Measurements from ENCODE around the gene SLC66A2. TPM values are rescaled to one million over a fixed set of nuclear protein-coding genes. Genes with fewer than 3 reads are reported as not detected.
"Not testable (repeated sequence)": the region's sequence is repeated elsewhere in the genome, so short reads cannot be mapped to it uniquely, and the experiment has no call there.

Gene SLC66A2
- total and polyA plus RNA-seq, 3 experiments from 2014 or later: 18.3 to 31.7 (median 29.9) TPM

- H3K27me3 ChIP-seq (ENCODE audit: insufficient read depth, low read length, poor library complexity, severe bottlenecking): no peaks in the 10 kb centered on the region
- Mint-ChIP-seq H3K4me1 (peaks cover 27 to 40% (median 34%) of the 10 kb centered on the region in 3 donors), H3K27me3 (peaks cover 0 to 7% of the 10 kb centered on the region in 2 donors), H3K36me3 (peaks cover 0 to 3% (median 0%) of the 10 kb centered on the region in 3 donors), H3K27ac (peak overlapping the region in 2 of 8 donors; percentile 36 to 94), H3K4me3 (peak overlapping the region in 1 of 7 donors; percentile 3), H3K9me3 (no peaks in the 10 kb centered on the region)
- no peak overlapping the region for H3K27ac ChIP-seq (ENCODE audit: low read depth, low read length)
- no peak for DNase-seq
- ChIA-PET POLR2A (interaction anchor here (1.1 kb wide), 1 partner anchor 10 kb away, joined by 5 read pairs; the partner anchor contains the start of gene SLC66A2), CTCF (interaction anchor here (1.3 to 1.6 kb wide), 3 partner anchors 10 to 196 kb away, joined by 3 to 4 read pairs (median 4); partner anchors contain the start of gene SLC66A2)
- H3K4me3 ChIP-seq (ENCODE audit: low read length): no peak overlapping the region
- H3K4me1 ChIP-seq (ENCODE audit: insufficient read depth, low read length): peaks cover 35% of the 10 kb centered on the region
- H3K36me3 ChIP-seq (ENCODE audit: insufficient read depth, low read length): no peaks in the 10 kb centered on the region
- H3K9me3 ChIP-seq (ENCODE audit: low read length): no peaks in the 10 kb centered on the region
Measured at GRCh38 chr18:79961527-79962291, 10.3 kb upstream of the SLC66A2 start.

GRCh38 chr18:79960921-79961526 is 9.6 kb upstream of the SLC66A2 start:
- Histone ChIP-seq H3K27ac (ENCODE audit: low read depth, low read length) (no peak overlapping the region), H3K4me3 (ENCODE audit: low read length) (no peak overlapping the region), H3K27me3 (ENCODE audit: insufficient read depth, low read length, poor library complexity, severe bottlenecking) (no peaks in the 10 kb centered on the region), H3K36me3 (ENCODE audit: insufficient read depth, low read length) (no peaks in the 10 kb centered on the region), H3K4me1 (ENCODE audit: insufficient read depth, low read length) (peaks cover 35% of the 10 kb centered on the region), H3K9me3 (ENCODE audit: low read length) (no peaks in the 10 kb centered on the region)
- CTCF ChIA-PET: interaction anchor here (1.3 to 1.6 kb wide), 3 partner anchors 9 to 197 kb away, joined by 3 to 4 read pairs (median 4); partner anchors contain the start of gene SLC66A2
- no peak for DNase-seq
- Mint-ChIP-seq H3K9me3 (no peaks in the 10 kb centered on the region), H3K27ac (peak overlapping the region in 2 of 8 donors; percentile 36 to 53), H3K4me3 (peak overlapping the region in 3 of 7 donors; percentile 3 to 65 (median 56)), H3K27me3 (peaks cover 0 to 7% of the 10 kb centered on the region in 2 donors), H3K4me1 (peaks cover 27 to 40% (median 34%) of the 10 kb centered on the region in 3 donors), H3K36me3 (peaks cover 0 to 3% (median 0%) of the 10 kb centered on the region in 3 donors)
- POLR2A ChIA-PET: no interaction called here

GRCh38 chr18:79960161-79960801 is 8.8 kb upstream of the SLC66A2 start:
- not testable (repeated sequence) for H3K27ac ChIP-seq (ENCODE audit: low read depth, low read length)

GRCh38 chr18:79958981-79959380 is 7.5 kb upstream of the SLC66A2 start:
- Histone ChIP-seq H3K4me1 (ENCODE audit: insufficient read depth, low read length) (peaks cover 24% of the 10 kb centered on the region), H3K4me3 (ENCODE audit: low read length) (no peak overlapping the region), H3K27ac (ENCODE audit: low read depth, low read length) (no peak overlapping the region), H3K27me3 (ENCODE audit: insufficient read depth, low read length, poor library complexity, severe bottlenecking) (no peaks in the 10 kb centered on the region), H3K36me3 (ENCODE audit: insufficient read depth, low read length) (no peaks in the 10 kb centered on the region), H3K9me3 (ENCODE audit: low read length) (no peaks in the 10 kb centered on the region)
- H3K4me3 Mint-ChIP-seq: no peak overlapping the region
- ChIA-PET CTCF (no interaction called here), POLR2A (no interaction called here)
- H3K27ac Mint-ChIP-seq: no peak overlapping the region
- H3K4me1 Mint-ChIP-seq: peaks cover 20 to 31% (median 26%) of the 10 kb centered on the region in 3 donors
- no peak for DNase-seq
- H3K9me3 Mint-ChIP-seq: no peaks in the 10 kb centered on the region
- H3K36me3 Mint-ChIP-seq: no peaks in the 10 kb centered on the region
- H3K27me3 Mint-ChIP-seq: peaks cover 0 to 7% of the 10 kb centered on the region in 2 donors

More at GRCh38 chr18:79960161-79960801, 8.8 kb upstream of the SLC66A2 start:
- H3K27me3 ChIP-seq (ENCODE audit: insufficient read depth, low read length, poor library complexity, severe bottlenecking); H3K27me3 Mint-ChIP-seq; H3K36me3 Mint-ChIP-seq; H3K9me3 Mint-ChIP-seq; H3K9me3 ChIP-seq (ENCODE audit: low read length); POLR2A ChIA-PET; CTCF ChIA-PET; H3K4me3 ChIP-seq (ENCODE audit: low read length); H3K36me3 ChIP-seq (ENCODE audit: insufficient read depth, low read length): not testable (repeated sequence)
- DNase-seq: peak in 1 of 5 donors; percentile 49
- Mint-ChIP-seq H3K4me3 (peak overlapping the region in 4 of 7 donors; percentile 24 to 65 (median 43)), H3K4me1 (peaks cover 24 to 35% (median 28%) of the 10 kb centered on the region in 3 donors), H3K27ac (peak overlapping the region in 4 of 8 donors; percentile 53 to 80 (median 68))
- H3K4me1 ChIP-seq (ENCODE audit: insufficient read depth, low read length): peaks cover 32% of the 10 kb centered on the region

- POLR2A ChIA-PET: no interaction called here
- no peaks in the 10 kb centered on the region for H3K36me3 ChIP-seq (ENCODE audit: insufficient read depth, low read length)
- H3K27ac ChIP-seq (ENCODE audit: low read depth, low read length): no peak overlapping the region
- no peaks in the 10 kb centered on the region for H3K27me3 ChIP-seq (ENCODE audit: insufficient read depth, low read length, poor library complexity, severe bottlenecking)
- Mint-ChIP-seq H3K36me3 (no peaks in the 10 kb centered on the region), H3K4me1 (peaks cover 7 to 12% (median 7%) of the 10 kb centered on the region in 3 donors), H3K27ac (peak overlapping the region in 2 of 8 donors; percentile 29 to 73), H3K4me3 (peak overlapping the region in 1 of 7 donors; percentile 19), H3K27me3 (no peaks in the 10 kb centered on the region), H3K9me3 (no peaks in the 10 kb centered on the region)
- CTCF ChIA-PET: no interaction called here
- peaks cover 13% of the 10 kb centered on the region for H3K4me1 ChIP-seq (ENCODE audit: insufficient read depth, low read length)
- no peak overlapping the region for H3K4me3 ChIP-seq (ENCODE audit: low read length)
- no peak for DNase-seq
- H3K9me3 ChIP-seq (ENCODE audit: low read length): no peaks in the 10 kb centered on the region
Measured at GRCh38 chr18:79956276-79956675, 4.8 kb upstream of the SLC66A2 start.

- no peaks in the 10 kb centered on the region for H3K9me3 ChIP-seq (ENCODE audit: low read length)
- Mint-ChIP-seq H3K4me1 (peaks cover 7 to 9% (median 8%) of the 10 kb centered on the region in 3 donors), H3K36me3 (no peaks in the 10 kb centered on the region), H3K27ac (no peak overlapping the region), H3K4me3 (peak overlapping the region in 1 of 7 donors; percentile 19), H3K9me3 (no peaks in the 10 kb centered on the region), H3K27me3 (no peaks in the 10 kb centered on the region)
- no peaks in the 10 kb centered on the region for H3K27me3 ChIP-seq (ENCODE audit: insufficient read depth, low read length, poor library complexity, severe bottlenecking)
- no peak overlapping the region for H3K4me3 ChIP-seq (ENCODE audit: low read length)
- peaks cover 10% of the 10 kb centered on the region for H3K4me1 ChIP-seq (ENCODE audit: insufficient read depth, low read length)
- POLR2A ChIA-PET: no interaction called here
- no peak for DNase-seq
- H3K36me3 ChIP-seq (ENCODE audit: insufficient read depth, low read length): no peaks in the 10 kb centered on the region
- no peak overlapping the region for H3K27ac ChIP-seq (ENCODE audit: low read depth, low read length)
- CTCF ChIA-PET: no interaction called here
Measured at GRCh38 chr18:79955302-79956075, 4.0 kb upstream of the SLC66A2 start.

GRCh38 chr18:79954791-79955190 is 3.3 kb upstream of the SLC66A2 start:
- H3K27me3 Mint-ChIP-seq: no peaks in the 10 kb centered on the region
- H3K36me3 Mint-ChIP-seq: peaks cover 0 to 2% (median 0%) of the 10 kb centered on the region in 3 donors
- H3K27ac ChIP-seq (ENCODE audit: low read depth, low read length): no peak overlapping the region
- CTCF ChIA-PET: no interaction called here
- no peaks in the 10 kb centered on the region for H3K9me3 Mint-ChIP-seq
- H3K4me3 Mint-ChIP-seq: no peak overlapping the region
- peak overlapping the region in 1 of 8 donors; percentile 48 for H3K27ac Mint-ChIP-seq
- H3K4me3 ChIP-seq (ENCODE audit: low read length): no peak overlapping the region
- no peaks in the 10 kb centered on the region for H3K27me3 ChIP-seq (ENCODE audit: insufficient read depth, low read length, poor library complexity, severe bottlenecking)
- peaks cover 7 to 9% (median 8%) of the 10 kb centered on the region in 3 donors for H3K4me1 Mint-ChIP-seq
- H3K4me1 ChIP-seq (ENCODE audit: insufficient read depth, low read length): peaks cover 13% of the 10 kb centered on the region
- no peaks in the 10 kb centered on the region for H3K9me3 ChIP-seq (ENCODE audit: low read length)
- POLR2A ChIA-PET: no interaction called here
- DNase-seq: no peak
- H3K36me3 ChIP-seq (ENCODE audit: insufficient read depth, low read length): no peaks in the 10 kb centered on the region

All from CD8-positive, alpha-beta memory T cell (primary cell).